ENCODE results near the gene F10. TPM values are rescaled to one million over a fixed set of nuclear protein-coding genes. Genes with fewer than 3 reads are reported as not detected.
A peak's percentile ranks its signal among the peaks of the same experiment; 100 is the strongest.

Gene F10
- total and polyA plus RNA-seq, 8 donors = 1.1 to 59.4 (median 3.8) TPM

DNA sequence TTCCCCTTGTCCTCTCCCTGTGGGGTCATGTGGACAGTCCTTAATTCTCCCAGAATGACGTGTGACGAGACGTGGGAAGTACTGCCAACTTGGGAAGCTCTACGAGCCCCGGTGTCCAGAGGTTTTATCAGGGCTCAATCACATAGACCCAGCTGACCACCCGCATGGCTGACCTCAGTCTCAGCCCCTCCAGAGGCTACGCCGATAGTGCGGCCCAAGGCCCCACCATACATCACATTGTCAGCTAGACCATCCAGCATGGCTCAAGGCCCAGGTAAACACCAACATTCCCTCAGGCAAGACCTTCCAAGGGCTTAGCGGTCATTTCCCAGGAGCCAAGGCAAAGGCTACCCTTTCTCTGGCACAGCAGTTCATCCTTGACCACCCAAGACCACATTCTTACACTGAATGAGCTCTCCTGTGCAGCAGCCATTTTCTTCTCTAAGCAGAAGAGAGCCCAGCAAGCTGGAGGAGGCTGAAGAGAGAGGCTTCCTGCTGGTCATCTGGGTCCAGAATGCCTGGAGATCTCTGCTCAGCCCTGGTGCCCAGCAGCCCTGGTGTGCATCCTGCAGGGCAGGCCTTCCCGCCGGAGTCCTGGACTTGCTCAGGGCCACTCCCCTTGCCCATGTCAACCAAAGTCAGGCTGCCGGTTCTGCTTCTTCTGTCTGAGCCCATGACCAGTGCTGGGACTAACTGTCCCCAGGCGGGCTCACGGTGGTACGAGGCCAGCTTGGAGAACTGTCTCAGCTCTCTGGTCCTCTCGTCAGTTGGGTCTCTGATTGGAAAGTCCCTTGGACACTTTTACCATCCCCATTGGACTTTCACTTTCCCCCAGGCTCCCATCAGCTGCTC, 7.9 kb upstream of the F10 start:
- 84 to 86% methylated on average over 17 of the region's 17 CpGs for WGBS, 2 donors
- FAIRE-seq (no peak), ATAC-seq (no peak), DNase-seq (peak in 2 of 6 donors; percentile 37 to 51)
- intact Hi-C loops (cut with DNase I) = no loop called here
- Histone ChIP-seq H3K4me1 (peaks cover 0 to 4% (median 0%) of the 10 kb centered on the region in 3 donors), H3K27me3 (peaks cover 0 to 9% (median 2%) of the 10 kb centered on the region in 4 donors), H3K4me3 (no peak overlapping the region), H3K9me3 (no peaks in the 10 kb centered on the region), H3K36me3 (no peaks in the 10 kb centered on the region), H3K27ac (no peak overlapping the region)
- no peak for TF ChIP-seq CTCF (IDR thresholded peaks at IDR 0.05)

GRCh38 chr13:113115363-113116205, 7.0 kb upstream of the F10 start:
- ATAC-seq (no peak), DNase-seq (peak in 1 of 6 donors; percentile 40), FAIRE-seq (no peak)
- Histone ChIP-seq H3K27me3 (peaks cover 0 to 3% (median 1%) of the 10 kb centered on the region in 4 donors), H3K36me3 (no peaks in the 10 kb centered on the region), H3K4me1 (peaks cover 0 to 3% (median 0%) of the 10 kb centered on the region in 3 donors), H3K9me3 (no peaks in the 10 kb centered on the region), H3K27ac (no peak overlapping the region), H3K4me3 (no peak overlapping the region)
- WGBS, 2 donors = 70 to 79% methylated on average over 21 of the region's 21 CpGs
- intact Hi-C loops (cut with DNase I) = no loop called here
- TF ChIP-seq CTCF (IDR thresholded peaks at IDR 0.05) = no peak

GRCh38 chr13:113116206-113116800, 6.3 kb upstream of the F10 start:
- 74 to 78% methylated on average over 10 of the region's 10 CpGs for WGBS, 2 donors
- no peak for FAIRE-seq

DNA sequence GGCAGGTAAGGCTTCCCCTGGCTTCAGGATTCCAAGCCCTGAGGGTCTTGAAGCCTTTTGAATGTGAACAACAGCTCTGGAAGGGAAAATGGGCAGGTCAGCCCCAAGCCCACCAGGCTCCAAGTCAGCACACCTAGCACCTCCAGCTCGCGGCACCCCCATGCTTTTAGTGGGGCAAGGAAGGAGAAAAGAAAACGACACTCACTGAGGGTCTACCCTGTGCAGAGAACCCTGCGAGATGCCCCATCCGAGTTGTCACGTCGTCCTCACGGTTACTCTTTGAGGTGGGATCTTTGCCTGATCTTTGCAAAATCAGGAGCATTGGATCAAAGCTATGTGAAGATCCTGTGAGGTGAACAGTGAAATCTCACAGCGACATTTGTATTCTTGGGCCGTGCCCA, 5.7 kb upstream of the F10 start:
- no peak for ATAC-seq
- no peak for TF ChIP-seq CTCF (IDR thresholded peaks at IDR 0.05)
- no peaks in the 10 kb centered on the region for H3K9me3 ChIP-seq
- no peak overlapping the region for H3K4me3 ChIP-seq
- H3K4me1 ChIP-seq = no peaks in the 10 kb centered on the region
- DNase-seq = peak in 1 of 6 donors; percentile 19
- WGBS, 2 donors = 61 to 77% methylated on average over 10 of the region's 10 CpGs
- H3K36me3 ChIP-seq = no peaks in the 10 kb centered on the region
- FAIRE-seq = no peak
- intact Hi-C loops (cut with DNase I) = no loop called here
- no peak overlapping the region for H3K27ac ChIP-seq
- no peaks in the 10 kb centered on the region for H3K27me3 ChIP-seq

More at GRCh38 chr13:113116206-113116800, 6.3 kb upstream of the F10 start:
- H3K27ac ChIP-seq = no peak overlapping the region
- H3K36me3 ChIP-seq = no peaks in the 10 kb centered on the region
- DNase-seq (no peak), ATAC-seq (no peak)
- TF ChIP-seq CTCF (IDR thresholded peaks at IDR 0.05) = no peak
- H3K9me3 ChIP-seq = no peaks in the 10 kb centered on the region
- no peaks in the 10 kb centered on the region for H3K4me1 ChIP-seq
- intact Hi-C loops (cut with DNase I) = no loop called here
- no peak overlapping the region for H3K4me3 ChIP-seq
- H3K27me3 ChIP-seq = no peaks in the 10 kb centered on the region
